Glutamatergic neuron (in vitro differentiated cells): Measurements from ENCODE around the gene ANKRD9. TPM values are rescaled to one million over a fixed set of nuclear protein-coding genes. Genes with fewer than 3 reads are reported as not detected.

Source experiments
- DNase-seq: peaks from one replicate; pipeline ENCODE4 v3.0.0; 2022
- H3K27ac Mint-ChIP-seq: one replicate; pipeline ENCODE4 v1.8.0; 2020; ENCODE audit warnings: mild to moderate bottlenecking, mixed read lengths, inconsistent platforms; ENCODE audit not compliant: unreplicated experiment
- H3K27me3 Mint-ChIP-seq: one replicate; pipeline ENCODE4 v1.8.0; 2020; ENCODE audit warnings: mild to moderate bottlenecking, moderate library complexity, mixed read lengths, inconsistent platforms; ENCODE audit not compliant: unreplicated experiment
- H3K36me3 Mint-ChIP-seq: one replicate; pipeline ENCODE4 v1.8.0; 2020; ENCODE audit warnings: mild to moderate bottlenecking, mixed read lengths, inconsistent platforms; ENCODE audit not compliant: unreplicated experiment
- H3K4me1 Mint-ChIP-seq: one replicate; pipeline ENCODE4 v1.8.0; 2020; ENCODE audit warnings: mild to moderate bottlenecking, low read depth, mixed read lengths, inconsistent platforms; ENCODE audit not compliant: unreplicated experiment
- H3K4me3 Mint-ChIP-seq: one replicate; pipeline ENCODE4 v1.8.0; 2020; ENCODE audit warnings: mild to moderate bottlenecking, mixed read lengths, inconsistent platforms; ENCODE audit not compliant: unreplicated experiment
- H3K9me3 Mint-ChIP-seq: one replicate; pipeline ENCODE4 v1.8.0; 2020; ENCODE audit warnings: mild to moderate bottlenecking, moderate library complexity, mixed read lengths, inconsistent platforms; ENCODE audit not compliant: unreplicated experiment
- total RNA-seq: library from RNA; stranded (reverse); fragmentation: NEBNext Ultra II Directional; extraction: Animal tissue kit (Norgen Biotek cat#: 25700); gene quantifications from one replicate; pipeline ENCODE4 v1.2.1, GENCODE V29; 2021; ENCODE audit not compliant: unreplicated experiment
- TF ChIP-seq, protein P1 (sequence below): fragments of 200-600 bp; sonication (generic); IDR thresholded peaks from one replicate; pipeline ENCODE4 v1.5.0; 2021; ENCODE audit not compliant: partially characterized antibody, unreplicated experiment

ANKRD9 gene
- total RNA-seq, 1 donor from 2014 or later: 3.5 TPM

DNA sequence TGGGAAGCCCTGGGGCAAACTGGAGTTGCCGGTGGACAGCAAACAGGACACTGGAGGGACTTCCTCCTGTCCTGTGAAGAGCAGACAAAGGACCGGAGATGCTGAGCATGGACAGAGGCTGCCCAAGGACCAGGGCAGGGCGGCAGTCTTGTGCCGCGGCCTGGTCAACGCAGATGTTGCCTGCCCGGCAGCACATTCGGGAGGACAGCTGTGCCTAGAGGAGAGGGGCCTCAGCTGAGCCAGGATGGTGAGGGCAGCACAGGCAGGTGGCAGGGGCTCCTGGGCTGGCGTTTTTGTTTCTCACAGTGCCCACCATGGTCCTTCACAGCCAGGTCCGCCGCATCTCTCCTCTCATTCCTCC is 13.3 kb downstream of the ANKRD9 start:
- no peak for DNase-seq
- Mint-ChIP-seq H3K4me3 (no peak overlapping the region), H3K4me1 (peaks cover 8% of the 10 kb centered on the region), H3K27me3 (peaks cover 5% of the 10 kb centered on the region), H3K27ac (no peak overlapping the region), H3K36me3 (peaks cover 5% of the 10 kb centered on the region), H3K9me3 (peaks cover 1% of the 10 kb centered on the region)
- TF ChIP-seq, protein P1, sequence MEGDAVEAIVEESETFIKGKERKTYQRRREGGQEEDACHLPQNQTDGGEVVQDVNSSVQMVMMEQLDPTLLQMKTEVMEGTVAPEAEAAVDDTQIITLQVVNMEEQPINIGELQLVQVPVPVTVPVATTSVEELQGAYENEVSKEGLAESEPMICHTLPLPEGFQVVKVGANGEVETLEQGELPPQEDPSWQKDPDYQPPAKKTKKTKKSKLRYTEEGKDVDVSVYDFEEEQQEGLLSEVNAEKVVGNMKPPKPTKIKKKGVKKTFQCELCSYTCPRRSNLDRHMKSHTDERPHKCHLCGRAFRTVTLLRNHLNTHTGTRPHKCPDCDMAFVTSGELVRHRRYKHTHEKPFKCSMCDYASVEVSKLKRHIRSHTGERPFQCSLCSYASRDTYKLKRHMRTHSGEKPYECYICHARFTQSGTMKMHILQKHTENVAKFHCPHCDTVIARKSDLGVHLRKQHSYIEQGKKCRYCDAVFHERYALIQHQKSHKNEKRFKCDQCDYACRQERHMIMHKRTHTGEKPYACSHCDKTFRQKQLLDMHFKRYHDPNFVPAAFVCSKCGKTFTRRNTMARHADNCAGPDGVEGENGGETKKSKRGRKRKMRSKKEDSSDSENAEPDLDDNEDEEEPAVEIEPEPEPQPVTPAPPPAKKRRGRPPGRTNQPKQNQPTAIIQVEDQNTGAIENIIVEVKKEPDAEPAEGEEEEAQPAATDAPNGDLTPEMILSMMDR: no peak

DNA sequence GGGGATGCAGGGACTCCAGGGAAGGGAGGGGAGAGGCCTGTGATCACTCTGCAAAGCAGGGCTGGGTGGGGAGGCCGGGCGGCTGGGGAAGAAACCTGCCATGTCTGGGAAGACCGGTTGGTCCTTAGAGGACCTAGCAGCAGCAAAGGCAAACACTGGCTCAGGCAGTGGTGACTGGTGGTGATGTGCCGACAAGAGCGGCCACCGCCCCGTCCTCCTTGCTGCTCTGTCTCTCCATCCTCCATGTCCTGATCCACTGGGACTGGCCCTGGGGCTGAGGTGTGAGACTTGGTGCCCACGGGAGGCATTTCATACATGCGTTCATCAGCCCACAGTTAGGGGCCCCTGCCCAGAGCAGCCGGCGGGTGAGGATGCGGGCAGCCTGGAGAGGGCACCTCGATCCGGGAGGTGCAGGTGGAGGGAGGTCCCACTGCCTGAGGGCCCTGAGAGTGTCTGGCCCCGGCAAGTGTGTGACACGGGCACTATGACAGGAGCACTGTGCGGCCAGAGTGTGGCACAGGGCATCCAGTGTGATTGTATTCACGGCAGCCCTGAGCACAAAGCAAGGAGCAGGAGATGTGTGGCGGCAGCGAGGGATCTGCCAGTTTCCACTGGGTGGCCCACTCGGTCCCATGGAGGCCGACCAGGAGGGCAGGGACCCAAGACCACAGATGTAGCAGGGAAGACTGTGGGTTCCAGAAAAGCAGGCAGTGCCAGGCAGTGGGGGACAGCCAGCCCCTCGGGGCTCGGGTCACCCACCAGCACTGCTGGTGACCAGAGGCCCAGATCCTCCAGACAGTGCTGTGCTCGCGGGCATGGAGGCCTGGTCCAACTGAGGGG is 13.9 kb downstream of the ANKRD9 start:
- peaks cover 8% of the 10 kb centered on the region for H3K4me1 Mint-ChIP-seq
- H3K4me3 Mint-ChIP-seq: no peak overlapping the region
- TF ChIP-seq, protein P1: no peak
- peaks cover 5% of the 10 kb centered on the region for H3K36me3 Mint-ChIP-seq
- DNase-seq: no peak
- H3K27me3 Mint-ChIP-seq: peaks cover 5% of the 10 kb centered on the region
- no peak overlapping the region for H3K27ac Mint-ChIP-seq
- H3K9me3 Mint-ChIP-seq: peaks cover 1% of the 10 kb centered on the region

DNA sequence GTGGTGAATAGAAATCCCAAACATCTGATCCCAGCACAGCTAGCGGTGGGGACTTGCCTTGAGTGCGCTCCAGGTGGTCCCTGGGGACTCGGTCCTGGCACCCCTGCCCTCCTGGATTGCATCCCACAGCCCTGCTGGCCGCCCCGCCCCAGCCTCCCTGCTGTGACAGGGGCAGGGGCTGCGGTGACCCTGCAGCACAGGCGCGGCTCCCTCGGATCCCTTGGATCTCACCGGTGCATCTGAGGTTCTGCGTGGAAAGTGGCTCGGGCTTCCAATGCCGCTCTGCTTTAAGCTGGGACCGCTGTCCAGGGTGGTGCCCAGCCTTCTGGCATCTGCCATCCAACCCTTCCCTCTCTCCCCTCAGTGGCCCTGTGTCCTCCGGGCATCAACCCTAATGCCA is 16.0 kb downstream of the ANKRD9 start:
- H3K36me3 Mint-ChIP-seq: no peaks in the 10 kb centered on the region
- TF ChIP-seq, protein P1: no peak
- no peak overlapping the region for H3K27ac Mint-ChIP-seq
- H3K4me3 Mint-ChIP-seq: no peak overlapping the region
- peaks cover 2% of the 10 kb centered on the region for H3K4me1 Mint-ChIP-seq
- peaks cover 1% of the 10 kb centered on the region for H3K9me3 Mint-ChIP-seq
- H3K27me3 Mint-ChIP-seq: peaks cover 5% of the 10 kb centered on the region
- peak; percentile 10 for DNase-seq

DNA sequence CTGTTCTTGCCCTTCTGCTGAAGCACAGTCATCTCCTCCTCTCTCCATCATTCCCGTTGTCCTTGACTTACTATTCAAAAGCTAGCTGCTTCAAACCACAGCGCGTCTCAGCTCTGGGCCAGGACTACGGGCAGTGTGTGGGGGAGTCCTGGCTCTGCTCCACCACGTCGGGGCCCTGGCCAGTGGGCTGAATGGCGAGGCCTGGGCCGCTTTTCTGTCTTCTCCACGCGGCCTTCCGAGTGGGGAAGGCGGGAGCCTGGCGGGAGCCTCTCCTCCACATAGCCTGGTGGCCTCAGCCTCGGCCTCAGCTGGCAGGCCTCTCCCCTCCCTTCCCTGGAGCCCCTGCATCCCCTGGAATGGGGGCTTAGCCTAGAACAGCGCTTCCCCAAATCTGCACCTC is 16.5 kb downstream of the ANKRD9 start:
- TF ChIP-seq, protein P1: no peak
- Mint-ChIP-seq H3K4me1 (peaks cover 2% of the 10 kb centered on the region), H3K27me3 (peaks cover 5% of the 10 kb centered on the region), H3K27ac (no peak overlapping the region), H3K4me3 (no peak overlapping the region), H3K9me3 (peaks cover 1% of the 10 kb centered on the region), H3K36me3 (no peaks in the 10 kb centered on the region)
- peak; percentile 5 for DNase-seq

DNA sequence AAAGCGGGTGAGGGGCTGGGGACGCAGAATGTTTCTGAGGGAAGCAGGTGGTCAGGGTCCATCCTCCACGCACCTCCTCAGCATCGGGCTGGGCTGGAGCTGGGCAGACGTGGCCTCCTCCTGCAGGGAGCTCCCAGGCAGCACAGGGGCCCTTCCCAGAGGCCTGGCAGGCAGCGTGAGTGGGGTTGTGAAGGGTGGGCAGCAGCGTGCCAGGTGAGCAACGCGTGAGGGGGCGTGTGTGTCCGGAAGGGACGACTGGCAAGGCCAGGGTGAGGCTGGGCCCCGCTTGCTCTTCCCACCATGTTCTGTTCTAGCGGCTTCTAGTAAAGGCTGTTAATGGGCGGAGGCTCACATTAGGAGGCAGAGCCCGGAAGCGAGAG is 17.1 kb downstream of the ANKRD9 start:
- no peak overlapping the region for H3K27ac Mint-ChIP-seq
- H3K4me3 Mint-ChIP-seq: no peak overlapping the region
- peaks cover 1% of the 10 kb centered on the region for H3K9me3 Mint-ChIP-seq
- peak; percentile 10 for DNase-seq
- TF ChIP-seq, protein P1: no peak
- no peaks in the 10 kb centered on the region for H3K4me1 Mint-ChIP-seq
- peaks cover 5% of the 10 kb centered on the region for H3K27me3 Mint-ChIP-seq
- H3K36me3 Mint-ChIP-seq: no peaks in the 10 kb centered on the region
